NCI-H2196 (cell line): Measurements from ENCODE around the gene FUT9.

ENCODE experiments used
- DNase-seq: peaks from one replicate; lab custom pipeline; 2025; ENCODE audit not compliant: unreplicated experiment; lab: John Stamatoyannopoulos, UW

Gene FUT9

DNA sequence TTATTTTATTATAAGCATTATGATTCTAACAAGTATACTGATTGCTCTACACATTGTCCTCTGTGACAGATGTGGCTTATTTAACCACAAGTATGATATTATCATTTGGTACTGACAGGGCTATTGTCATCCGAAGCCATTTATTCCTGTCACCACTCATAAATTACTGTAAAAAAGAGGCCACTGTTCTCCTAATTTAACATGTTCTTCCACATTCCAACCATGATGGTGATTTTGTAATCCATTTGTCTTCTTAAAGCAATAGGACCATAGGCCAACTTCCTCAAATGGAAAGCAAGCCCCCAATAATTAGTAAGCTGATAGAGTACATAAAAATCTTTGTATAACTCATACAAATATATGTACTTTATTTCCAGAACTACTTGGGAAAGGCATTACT lies 50.6 kb downstream of the FUT9 start:
- no peak for DNase-seq

DNA sequence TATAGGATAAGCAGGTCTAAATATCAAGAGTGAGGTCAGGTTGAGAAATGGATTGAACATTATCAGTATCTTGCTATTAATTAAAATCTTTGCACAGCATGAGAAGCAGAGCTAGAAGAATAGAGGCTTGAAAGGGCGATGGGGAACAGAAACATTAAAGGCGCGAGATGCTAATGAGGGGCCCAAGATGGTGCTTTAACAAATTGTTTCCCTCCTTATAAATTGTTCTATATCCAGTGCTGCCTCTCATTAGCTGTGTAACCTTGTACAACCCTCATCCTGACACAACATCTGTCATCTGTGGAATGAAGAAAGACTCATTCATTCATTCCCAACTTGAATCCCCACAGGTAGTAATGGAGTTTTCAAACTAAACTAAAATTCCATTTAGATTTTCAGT lies 57.8 kb downstream of the FUT9 start:
- no peak for DNase-seq

DNA sequence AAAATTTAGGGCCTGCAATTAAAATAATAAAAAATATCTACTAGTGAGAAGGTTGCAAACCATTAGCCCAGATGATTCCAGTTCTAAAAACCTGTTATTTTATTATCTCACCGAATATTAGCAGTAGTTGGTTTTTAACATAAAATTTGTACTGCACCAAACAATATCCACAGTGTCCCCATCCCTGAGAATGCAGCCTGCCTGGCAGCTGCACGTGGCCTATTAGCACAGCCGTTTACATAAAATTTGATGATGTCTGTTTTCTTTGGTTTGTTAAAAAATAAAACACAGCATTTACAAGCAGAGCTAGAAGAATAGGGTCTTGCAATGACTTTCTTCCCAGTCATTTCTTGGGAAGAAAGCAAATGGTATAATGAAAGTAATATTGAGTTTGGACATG lies 58.2 kb downstream of the FUT9 start:
- DNase-seq, result no peak

DNA sequence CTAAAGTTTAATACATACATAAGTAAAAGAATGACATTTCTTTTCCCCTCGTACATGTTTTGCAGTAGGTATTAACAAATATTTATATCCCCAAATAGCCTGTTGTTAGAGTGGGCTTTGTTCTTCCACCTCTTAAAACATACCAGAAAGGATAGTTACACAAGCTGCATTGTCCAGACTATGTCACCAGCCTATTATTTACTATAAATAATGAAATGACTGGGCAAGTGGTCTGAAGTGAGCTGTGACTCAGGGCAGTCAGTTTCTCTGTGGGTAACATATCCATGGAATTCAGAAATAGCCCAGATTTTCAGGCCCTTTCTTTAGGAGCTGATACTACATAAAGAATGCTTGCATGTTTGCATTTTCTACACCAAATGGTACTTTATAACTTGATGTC lies 60.1 kb downstream of the FUT9 start:
- DNase-seq, result no peak

DNA sequence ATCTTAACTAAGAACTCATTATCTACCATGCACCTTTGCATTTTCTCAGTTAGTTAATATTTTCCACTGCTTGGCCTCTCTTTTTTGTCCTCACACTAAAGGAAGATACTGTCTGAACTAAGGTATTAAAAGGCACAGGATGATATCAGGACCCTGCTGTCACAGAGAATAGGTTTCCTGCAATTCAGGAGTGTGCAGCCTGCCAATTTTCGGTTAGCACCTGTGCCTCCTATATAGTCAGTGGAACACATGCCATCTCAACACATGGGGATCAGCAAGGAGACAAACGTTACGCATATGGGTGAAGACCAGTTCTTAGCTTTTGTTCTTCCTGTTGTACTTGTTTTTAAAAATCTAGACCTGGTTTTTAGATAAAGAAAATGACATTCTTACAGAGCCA lies 71.0 kb downstream of the FUT9 start:
- no peak for DNase-seq

DNA sequence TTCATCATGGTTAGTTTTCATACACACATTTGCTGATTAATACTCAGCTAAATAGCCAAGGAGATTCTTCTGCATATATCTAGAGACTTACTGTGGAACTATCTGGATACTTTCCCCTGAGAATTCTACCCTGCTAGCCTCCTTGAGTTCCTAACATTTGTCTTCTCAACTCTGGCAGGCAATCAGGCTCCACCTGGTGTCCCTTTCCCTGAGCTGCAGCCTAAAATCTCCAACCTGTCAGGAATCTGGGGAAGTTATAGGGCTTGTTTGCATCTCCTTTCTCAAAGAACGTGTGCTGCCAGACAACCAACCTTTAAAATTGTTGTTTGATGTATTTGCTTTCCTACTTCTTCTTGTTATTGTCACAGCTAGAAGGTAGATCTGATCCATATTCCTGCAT lies 73.4 kb downstream of the FUT9 start:
- DNase-seq, result no peak

DNA sequence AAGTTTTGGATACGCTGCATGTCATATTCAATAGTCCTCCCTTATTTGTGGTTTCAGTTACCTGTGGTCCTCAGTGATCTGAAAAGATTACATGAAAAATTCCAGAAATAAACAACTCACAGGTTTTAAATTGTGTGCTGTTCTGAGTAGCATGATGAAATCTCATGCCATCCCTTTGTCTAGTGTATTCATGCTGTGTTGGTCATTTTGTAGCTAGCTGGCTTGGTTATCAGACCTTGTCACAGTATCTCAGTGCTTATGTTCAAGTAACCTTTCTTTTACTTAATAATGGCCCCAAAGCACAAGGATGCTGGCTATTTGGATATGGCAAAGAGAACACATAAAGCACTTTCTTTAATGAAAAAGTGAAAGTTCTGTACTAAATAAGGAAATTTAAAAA lies 78.3 kb downstream of the FUT9 start:
- no peak for DNase-seq

DNA sequence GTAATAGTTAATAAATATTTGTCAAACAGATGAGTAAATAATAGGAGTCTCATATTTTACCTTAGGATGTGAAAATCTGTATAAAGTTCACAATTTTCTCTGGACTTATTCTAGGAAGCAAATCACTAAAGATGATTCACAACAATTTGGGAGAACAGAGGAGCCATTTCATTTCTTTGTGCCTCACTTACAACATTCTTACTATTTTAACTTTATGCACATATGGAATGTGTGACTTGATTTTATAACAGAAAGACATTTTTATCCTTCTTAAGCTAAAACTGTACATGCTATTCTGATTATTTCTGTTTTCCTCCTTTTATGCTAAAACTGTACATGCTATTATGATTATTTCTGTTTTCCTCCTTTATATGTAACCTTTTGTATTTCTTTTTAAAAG lies 83.3 kb downstream of the FUT9 start:
- no peak for DNase-seq

DNA sequence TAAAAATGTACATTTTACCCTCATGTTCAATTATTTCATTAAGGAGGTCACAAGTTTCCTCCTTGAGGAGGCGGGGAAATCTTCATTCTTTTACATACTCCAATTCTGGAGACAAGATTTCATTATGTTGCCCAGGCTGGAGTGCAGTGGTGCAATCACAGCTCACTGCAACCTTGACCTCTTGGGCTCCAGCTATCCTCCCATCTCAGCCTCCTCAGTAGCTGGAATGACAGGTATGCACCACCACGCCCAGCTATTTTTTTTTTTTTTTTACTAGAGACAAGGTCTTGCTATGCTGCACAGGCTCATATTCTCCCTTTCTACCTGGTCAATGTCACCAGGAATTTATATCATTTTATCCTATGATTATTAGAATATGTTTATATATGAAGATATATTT lies 85.8 kb downstream of the FUT9 start:
- no peak for DNase-seq

DNA sequence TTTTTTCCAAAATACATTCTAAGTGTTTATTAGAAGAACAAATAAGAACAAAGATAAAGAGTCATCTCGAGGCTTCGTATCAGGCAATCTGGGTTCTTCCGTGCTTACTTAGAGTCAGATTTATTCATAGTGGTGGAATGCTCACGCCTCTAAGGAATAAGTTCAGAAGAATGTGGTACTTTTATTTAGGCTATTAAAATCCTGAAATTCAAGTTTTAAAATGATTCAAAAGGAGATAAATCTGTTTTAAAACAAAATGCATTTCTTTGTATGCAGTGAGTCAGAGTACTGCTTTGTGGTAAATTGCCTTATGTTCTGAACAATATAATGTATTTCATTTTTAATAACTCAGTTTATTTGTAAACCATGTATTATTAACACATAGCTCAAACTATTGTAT lies 89.1 kb downstream of the FUT9 start:
- no peak for DNase-seq

DNA sequence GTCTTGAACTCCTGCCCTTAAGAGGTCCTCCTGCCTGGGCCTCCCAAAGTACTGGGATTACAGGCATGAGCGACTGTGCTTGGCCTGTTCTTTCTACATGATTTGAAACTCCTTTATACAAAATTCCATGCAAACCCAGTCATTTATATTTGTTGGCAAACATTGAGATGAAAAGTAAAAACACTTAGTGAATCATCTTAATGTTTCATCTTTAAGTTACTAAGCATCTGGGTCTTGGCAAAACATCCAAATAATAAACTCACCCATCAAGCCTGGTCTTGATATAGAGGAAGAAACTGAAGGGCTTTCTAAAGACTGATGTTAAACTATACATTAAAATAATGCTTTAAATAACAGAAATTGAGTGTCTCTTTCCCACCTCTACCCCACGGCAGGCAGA lies 95.1 kb downstream of the FUT9 start:
- DNase-seq, result no peak

DNA sequence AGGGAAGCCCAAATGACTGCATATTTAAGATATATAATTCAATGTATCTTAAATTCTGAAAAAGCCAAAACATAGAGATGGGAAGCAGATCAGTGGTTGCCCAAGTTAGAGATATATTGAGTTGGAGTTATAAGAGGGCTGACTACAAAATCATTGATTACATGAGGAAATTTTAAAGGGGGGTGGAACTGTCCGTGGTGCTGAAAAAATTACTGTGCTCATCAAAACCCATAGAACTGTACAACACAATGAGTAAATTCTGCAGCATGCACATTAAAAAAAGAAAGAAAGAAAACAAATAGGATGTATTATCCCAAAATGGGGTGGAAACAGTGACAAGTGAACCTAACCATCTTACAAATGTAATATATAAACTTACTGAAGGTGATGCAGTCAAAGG lies 100.9 kb downstream of the FUT9 start:
- DNase-seq, result no peak

DNA sequence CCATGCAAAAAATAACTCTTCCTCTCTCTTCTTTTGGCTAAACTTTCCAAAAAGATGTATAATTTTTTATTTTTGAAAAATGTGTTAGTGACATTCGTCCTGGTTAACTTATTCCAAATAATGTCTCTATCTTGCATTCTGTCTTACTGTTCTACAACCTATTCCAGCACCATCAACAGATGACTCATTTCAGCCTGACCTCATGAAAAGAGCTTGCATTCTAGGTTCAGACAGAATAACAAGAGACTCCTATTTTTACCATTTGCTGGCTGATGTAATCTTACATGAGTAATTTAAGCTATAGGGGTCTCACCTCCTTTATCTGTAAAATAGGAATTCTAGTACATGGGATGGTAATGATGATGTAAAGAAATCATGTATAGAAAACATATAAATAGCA lies 109.0 kb downstream of the FUT9 start:
- DNase-seq, result no peak

DNA sequence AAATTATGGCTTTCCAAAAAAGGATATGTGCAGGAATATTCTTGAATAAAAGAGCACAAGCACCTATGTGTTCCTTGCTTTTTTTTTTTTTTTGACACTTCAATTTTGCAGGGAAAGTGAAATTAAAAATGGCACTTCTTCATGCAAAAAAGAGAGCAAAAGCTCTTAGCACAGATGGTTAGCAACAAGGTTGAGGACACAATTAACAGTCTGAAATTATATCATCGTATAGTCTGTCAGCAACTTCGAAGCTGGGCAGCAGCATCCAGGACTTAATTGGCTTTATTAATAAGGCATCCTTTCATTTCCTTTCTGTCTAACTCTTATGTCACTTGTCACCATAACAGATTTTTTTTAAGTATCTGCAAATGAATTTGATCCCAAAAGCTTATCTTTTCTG lies 122.6 kb downstream of the FUT9 start:
- no peak for DNase-seq

DNA sequence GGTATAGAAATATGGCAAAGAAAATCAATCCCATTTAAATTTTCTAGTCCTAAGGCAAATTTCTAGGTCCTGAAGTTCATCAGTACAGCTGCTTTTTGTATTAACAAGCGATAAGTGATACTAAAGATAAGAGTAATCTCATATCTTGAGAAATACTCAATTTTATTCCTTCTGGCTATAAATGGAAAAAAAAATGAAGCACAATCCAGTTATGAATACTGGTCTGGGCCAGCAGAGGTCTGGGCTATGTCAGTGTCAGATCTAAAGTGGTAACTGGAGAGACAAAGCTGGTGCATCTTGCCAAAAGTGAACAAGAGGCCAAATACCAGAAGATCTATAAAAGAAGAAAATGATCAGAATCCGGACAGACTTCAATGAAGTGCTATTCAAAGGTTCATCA lies 126.4 kb downstream of the FUT9 start:
- no peak for DNase-seq

DNA sequence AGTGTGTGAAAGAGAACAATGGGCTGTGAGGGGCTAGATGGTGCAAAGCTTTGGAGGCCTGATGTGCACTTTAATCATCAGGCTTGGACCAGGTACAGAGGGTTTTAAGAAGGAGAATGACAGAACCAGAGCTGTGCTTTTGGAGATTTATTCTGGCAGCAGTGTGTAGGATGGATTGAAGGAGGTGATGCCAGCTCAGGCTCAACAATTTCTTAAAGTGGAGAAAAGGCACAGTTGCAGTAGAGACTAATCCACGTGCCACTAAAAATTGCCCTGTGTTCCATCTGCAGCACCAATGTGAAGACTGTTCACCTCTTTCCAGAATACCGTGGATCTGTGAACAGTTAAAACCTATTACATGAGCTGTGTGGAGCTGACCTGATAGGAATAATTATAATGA lies 134.7 kb downstream of the FUT9 start:
- no peak for DNase-seq

DNA sequence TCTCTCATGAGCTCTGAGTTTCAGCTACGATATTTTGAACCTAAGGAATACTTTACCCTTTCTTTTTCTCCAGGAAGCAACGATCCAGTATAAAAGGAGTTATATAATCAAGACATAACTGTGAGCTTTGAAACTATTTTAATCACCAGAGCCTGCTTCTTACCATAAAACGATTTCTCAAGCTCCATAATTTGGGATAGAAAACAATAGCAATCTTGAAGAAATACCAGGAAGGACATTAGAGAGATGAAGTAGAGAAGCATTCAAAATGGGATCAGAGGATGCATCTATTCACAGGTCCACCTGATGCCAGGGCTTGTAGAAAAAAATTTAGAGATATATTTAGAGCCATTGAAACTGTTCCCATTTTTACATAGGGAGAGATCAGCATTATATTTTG lies 135.9 kb downstream of the FUT9 start:
- DNase-seq, result no peak

DNA sequence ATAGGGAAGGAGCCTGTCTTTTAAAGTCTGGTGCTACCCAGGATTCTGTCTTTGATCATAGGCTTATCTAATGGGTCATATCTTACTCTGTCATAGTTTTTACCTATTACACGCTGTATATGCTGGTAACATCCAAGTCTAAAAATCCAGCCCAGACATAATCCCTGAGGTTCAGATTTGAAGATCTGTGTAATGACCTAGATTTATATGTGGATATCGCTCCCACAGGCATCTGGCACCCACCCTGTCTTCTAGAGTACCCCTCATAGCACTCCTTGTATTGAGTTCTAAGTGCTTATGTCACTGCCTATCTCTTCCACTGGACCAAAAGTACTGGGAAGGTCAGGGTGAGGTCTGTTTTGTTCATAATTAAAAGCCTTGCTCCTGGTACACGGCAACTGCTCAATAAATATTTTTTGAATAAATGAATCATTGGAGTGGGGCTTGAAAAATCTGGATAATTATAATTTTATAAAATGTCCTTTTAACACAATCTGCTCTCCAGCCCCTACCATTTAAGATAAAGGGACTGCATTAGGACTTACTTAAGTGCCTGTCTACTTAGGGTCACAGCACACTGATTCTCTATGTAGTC lies 136.4 kb downstream of the FUT9 start:
- no peak for DNase-seq

DNA sequence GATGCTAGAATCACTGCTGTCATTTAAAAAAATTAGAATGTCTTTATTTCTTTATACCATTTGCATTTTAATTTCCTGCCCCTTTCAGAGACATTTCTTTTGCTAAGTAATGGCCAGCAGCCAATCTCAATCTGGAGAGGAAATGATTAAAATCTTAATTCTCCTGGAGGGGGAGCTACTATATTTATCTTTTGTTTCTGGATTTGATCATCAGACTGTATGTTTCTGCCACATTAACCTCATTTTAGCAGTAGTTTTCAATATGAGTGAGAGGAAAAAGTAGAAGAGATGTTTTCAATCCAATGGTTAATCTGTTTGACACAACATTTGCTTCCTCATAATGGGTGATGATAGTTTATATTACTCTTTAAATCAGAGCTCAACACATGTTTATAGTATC lies 138.0 kb downstream of the FUT9 start:
- DNase-seq, result no peak

DNA sequence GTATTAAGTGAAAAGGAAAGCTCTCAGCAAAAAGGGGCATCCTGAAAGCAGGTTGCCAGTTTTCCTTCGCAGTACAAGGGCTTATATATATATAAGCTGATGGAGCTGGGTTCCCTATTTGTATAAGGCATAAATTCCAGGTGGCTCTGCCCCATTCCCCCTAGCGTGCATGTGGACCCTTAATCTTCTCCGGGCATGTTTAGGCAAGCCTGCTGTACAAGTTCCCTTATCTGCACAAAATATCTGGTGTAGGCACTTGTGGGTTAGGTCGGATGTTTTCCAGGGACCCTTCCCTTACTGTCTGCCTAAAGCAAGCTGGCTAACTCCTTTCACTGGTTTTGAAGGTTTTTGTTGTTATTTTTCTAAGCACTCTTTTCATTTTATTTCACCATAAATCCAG lies 140.7 kb downstream of the FUT9 start:
- no peak for DNase-seq

DNA sequence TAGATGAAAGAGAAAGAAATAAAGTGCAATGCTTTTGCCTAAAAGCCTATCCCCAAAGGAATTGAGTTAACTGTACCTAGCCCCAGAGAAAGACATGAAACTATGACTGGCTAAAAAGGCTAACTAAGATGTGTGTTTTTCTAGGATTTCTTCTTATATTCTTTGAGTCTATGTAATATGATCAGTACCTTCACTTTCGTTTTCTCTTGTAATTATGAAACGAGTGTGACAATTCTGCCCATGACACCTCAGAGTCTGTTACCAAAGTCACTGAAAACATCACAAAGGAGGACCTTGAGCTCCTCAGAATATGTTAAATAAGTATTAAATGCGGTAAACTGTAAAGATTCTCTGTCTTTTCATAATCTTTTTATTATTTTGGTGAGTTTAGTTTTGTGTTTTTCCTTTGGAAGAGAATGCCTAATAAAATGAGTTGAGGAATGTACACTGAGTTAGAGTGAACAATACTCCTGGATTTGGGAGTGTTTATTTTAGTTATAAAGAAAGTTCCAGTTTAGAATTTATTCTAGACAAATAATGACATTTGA lies 141.3 kb downstream of the FUT9 start:
- DNase-seq, result no peak

DNA sequence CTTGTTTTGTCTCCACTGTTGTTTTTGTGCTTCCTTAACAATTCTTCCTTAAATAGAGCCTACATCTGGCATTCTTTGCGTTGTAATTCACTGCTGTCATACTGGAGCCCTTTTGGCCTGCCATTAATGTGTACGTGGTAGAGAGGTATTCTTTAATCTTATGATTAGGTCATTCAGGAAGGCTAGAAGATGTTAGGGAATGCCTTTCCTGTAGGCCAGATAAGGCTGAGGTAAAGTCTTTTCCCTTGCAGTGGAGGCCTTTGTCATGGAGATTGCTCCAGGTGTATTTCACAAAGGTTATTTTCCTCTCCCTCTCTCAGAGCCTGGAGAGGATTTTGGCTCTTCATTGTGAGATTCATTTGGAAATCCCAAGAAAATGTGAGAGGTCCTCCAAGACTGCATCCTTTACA lies 146.9 kb downstream of the FUT9 start:
- no peak for DNase-seq

DNA sequence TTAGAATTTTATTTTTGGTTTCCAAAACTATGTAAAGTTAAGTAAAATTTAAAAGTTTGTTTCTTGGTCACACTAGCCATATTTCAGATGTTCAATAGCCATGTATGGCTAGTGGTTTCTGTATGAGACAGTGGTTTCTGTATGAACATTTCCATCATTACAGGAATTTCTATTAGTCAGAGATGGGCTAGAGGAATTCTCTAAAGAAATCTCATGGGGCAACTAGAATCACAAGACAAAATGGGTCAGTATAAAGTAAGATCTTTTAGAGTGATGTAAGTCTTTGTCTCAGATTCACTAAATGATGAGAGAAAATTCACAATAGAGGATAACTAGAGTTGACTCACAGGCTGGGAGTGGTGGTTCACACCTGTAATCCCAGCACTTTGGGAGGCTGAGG lies 149.0 kb downstream of the FUT9 start:
- DNase-seq, result no peak

DNA sequence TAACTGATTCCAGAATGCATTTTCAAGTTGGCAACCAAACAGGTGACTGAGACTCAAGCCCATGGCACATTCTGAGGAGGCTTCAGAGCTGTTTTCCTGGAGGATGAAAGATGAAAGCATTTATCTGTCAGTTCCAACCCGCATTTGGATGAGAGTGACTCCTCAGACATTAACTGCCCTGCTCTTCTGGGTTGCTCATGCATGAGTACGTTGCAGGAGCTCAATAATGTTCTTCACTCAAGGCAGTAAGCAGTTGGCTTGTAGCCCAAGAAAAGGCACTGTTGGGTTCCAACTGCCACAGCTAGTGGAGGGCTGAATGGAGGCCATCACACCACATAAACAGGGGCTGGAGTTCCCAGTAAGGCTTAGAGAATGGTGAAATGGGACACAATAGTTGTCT lies 155.3 kb downstream of the FUT9 start:
- no peak for DNase-seq
